Liver (tissue), 9 donors: ENCODE results near the gene TSPO2. TPM values are rescaled to one million over a fixed set of nuclear protein-coding genes. Genes with fewer than 3 reads are reported as not detected.
A peak's percentile ranks its signal among the peaks of the same experiment; 100 is the strongest.

Source experiments
- DNase-seq: peaks from one replicate; pipeline ENCODE4 v3.0.0-alpha.2; 2017; ENCODE audit warnings: low spot score
- H3K27ac ChIP-seq, 2 donors: one replicate each; pipeline ENCODE4 v1.7.0; 2013; ENCODE audit warnings: inconsistent platforms in 2 of 2, low read length in 2 of 2, control low read depth in 1 of 2, low read depth in 1 of 2, mild to moderate bottlenecking in 1 of 2
- H3K27me3 ChIP-seq, 4 donors: one replicate each; pipeline versions ENCODE4 v1.6.1 to v1.7.0; 2013; ENCODE audit warnings: low read length in 3 of 4, inconsistent platforms in 1 of 4, mild to moderate bottlenecking in 1 of 4, moderate library complexity in 1 of 4; ENCODE audit not compliant: control insufficient read depth in 4 of 4, insufficient read depth in 4 of 4
- H3K36me3 ChIP-seq, 4 donors: one replicate each; pipeline versions ENCODE4 v1.6.1 to v1.7.0; 2013; ENCODE audit warnings: low read length in 3 of 4, mild to moderate bottlenecking in 3 of 4, low read depth in 1 of 4, moderate library complexity in 1 of 4; ENCODE audit not compliant: control insufficient read depth in 4 of 4, insufficient read depth in 3 of 4
- H3K4me1 ChIP-seq, 4 donors: one replicate each; pipeline versions ENCODE4 v1.6.1 to v1.7.0; 2013; ENCODE audit warnings: low read length in 3 of 4, mild to moderate bottlenecking in 3 of 4, moderate library complexity in 1 of 4; ENCODE audit not compliant: control insufficient read depth in 4 of 4, insufficient read depth in 4 of 4
- H3K4me3 ChIP-seq, 3 donors: one replicate each; pipeline versions ENCODE4 v1.6.1 to v1.7.0; 2013; ENCODE audit warnings: low read length in 3 of 3, control low read depth in 1 of 3, low read depth in 1 of 3, mild to moderate bottlenecking in 1 of 3
- H3K9ac ChIP-seq, 2 donors: one replicate each; pipeline ENCODE4 v1.7.0; 2013; ENCODE audit warnings: low read length in 2 of 2, mild to moderate bottlenecking in 2 of 2, moderate library complexity in 2 of 2, control low read depth in 1 of 2, low read depth in 1 of 2
- H3K9me3 ChIP-seq, 4 donors: one replicate each; pipeline versions ENCODE4 v1.6.1 to v1.7.0; 2013; ENCODE audit warnings: low read length in 3 of 4; ENCODE audit not compliant: control insufficient read depth in 4 of 4
- CTCF ChIP-seq: fragments of 150-350 bp; IDR thresholded peaks from 2 replicates; pipeline ENCODE4 v1.5.1; 2017; ENCODE audit warnings: improper control_type of control experiment, low read depth, low read length; ENCODE audit not compliant: missing input control
- EGR1 ChIP-seq, 2 donors: IDR thresholded peaks; 2 replicates each; pipeline ENCODE4 v1.6.1; 2016 to 2018; ENCODE audit warnings: antibody characterized with exemption in 2 of 2, low read depth in 2 of 2
- FOXA1 ChIP-seq: IDR thresholded peaks from 2 replicates; pipeline ENCODE4 v1.6.1; 2016; ENCODE audit warnings: antibody characterized with exemption
- FOXA2 ChIP-seq: IDR thresholded peaks from 2 replicates; pipeline ENCODE4 v1.6.1; 2016; ENCODE audit warnings: antibody characterized with exemption
- GABPA ChIP-seq, 2 donors: IDR thresholded peaks in 1 of 2; conservative IDR thresholded peaks in 1 of 2; 2 replicates each; pipeline ENCODE4 v1.6.1; 2016; ENCODE audit warnings: antibody characterized with exemption in 2 of 2, mild to moderate bottlenecking in 1 of 2, moderate library complexity in 1 of 2
- HNF4A ChIP-seq, 2 donors: conservative IDR thresholded peaks; 2 replicates each; pipeline ENCODE4 v1.6.1; 2016; ENCODE audit warnings: antibody characterized with exemption in 2 of 2, mild to moderate bottlenecking in 2 of 2
- HNF4G ChIP-seq: IDR thresholded peaks from 2 replicates; pipeline ENCODE4 v1.6.1; 2016; ENCODE audit warnings: antibody characterized with exemption
- JUND ChIP-seq, 2 donors: IDR thresholded peaks; 2 replicates each; pipeline ENCODE4 v1.6.1; 2016; ENCODE audit warnings: antibody characterized with exemption in 2 of 2
- NR2F2 ChIP-seq: IDR thresholded peaks from 2 replicates; pipeline ENCODE4 v1.6.1; 2016; ENCODE audit warnings: antibody characterized with exemption
- RAD21 ChIP-seq, 2 donors: IDR thresholded peaks; 2 replicates each; pipeline ENCODE4 v1.6.1; 2016; ENCODE audit warnings: antibody characterized with exemption in 2 of 2, mild to moderate bottlenecking in 2 of 2
- RXRA ChIP-seq, 2 donors: IDR thresholded peaks; 2 replicates each; pipeline ENCODE4 v1.6.1; 2017 to 2018; ENCODE audit warnings: antibody characterized with exemption in 2 of 2, mild to moderate bottlenecking in 1 of 2
- SP1 ChIP-seq: IDR thresholded peaks from 2 replicates; pipeline ENCODE4 v1.6.1; 2018; ENCODE audit warnings: antibody characterized with exemption, mild to moderate bottlenecking
- TAF1 ChIP-seq: conservative IDR thresholded peaks from 2 replicates; pipeline ENCODE4 v1.6.1; 2016; ENCODE audit warnings: antibody characterized with exemption, mild to moderate bottlenecking
- YY1 ChIP-seq: IDR thresholded peaks from 2 replicates; pipeline ENCODE4 v1.6.1; 2016; ENCODE audit warnings: antibody characterized with exemption, mild to moderate bottlenecking
- WGBS: extraction: QIAGEN DNeasy Blood & Tissue Kit; methylation state at CpG from one replicate; pipeline ENCODE4 v1.1.7; 2013; 5-methylcytosine and 5-hydroxymethylcytosine counted together
- polyA plus RNA-seq, 2 donors: library from polyadenylated mRNA; stranded (reverse) in 1 of 2; unstranded in 1 of 2; fragments of 200-250 nt in 1 of 2; fragments of >200 nt in 1 of 2; fragmentation: Nextera tagmentation in 1 of 2; extraction: Ambion mirVana in 1 of 2; gene quantifications; one replicate each; pipeline versions ENCODE4 v1.2.1 to v1.2.3, GENCODE V29; 2013 to 2015
- total RNA-seq, 2 donors: library from RNA; depleted of rRNA; stranded (reverse); fragments of >200 nt; gene quantifications; one replicate each; pipeline ENCODE4 v1.2.3, GENCODE V29; 2014
- TF ChIP-seq, protein P1 (sequence below): IDR thresholded peaks from 2 replicates; pipeline ENCODE4 v1.6.1; 2016; ENCODE audit warnings: antibody characterized with exemption
- TF ChIP-seq, protein P2 (sequence below): IDR thresholded peaks from 2 replicates; pipeline ENCODE4 v1.6.1; 2016; ENCODE audit warnings: antibody characterized with exemption
- TF ChIP-seq, protein P3 (sequence below): IDR thresholded peaks from 2 replicates; pipeline ENCODE4 v1.6.1; 2016; ENCODE audit warnings: antibody characterized with exemption
- TF ChIP-seq, protein P4 (sequence below): IDR thresholded peaks from 2 replicates; pipeline ENCODE4 v1.6.1; 2016; ENCODE audit warnings: antibody characterized with exemption, mild to moderate bottlenecking
- donor health status: healthy.
- donor health status: healthy.
- donor health status: healthy.
- donor health status: healthy.
- donor health status: healthy.

TSPO2 gene
- total and polyA plus RNA-seq, 4 donors: 0.25 to 64.9 (median 0.43) TPM

DNA sequence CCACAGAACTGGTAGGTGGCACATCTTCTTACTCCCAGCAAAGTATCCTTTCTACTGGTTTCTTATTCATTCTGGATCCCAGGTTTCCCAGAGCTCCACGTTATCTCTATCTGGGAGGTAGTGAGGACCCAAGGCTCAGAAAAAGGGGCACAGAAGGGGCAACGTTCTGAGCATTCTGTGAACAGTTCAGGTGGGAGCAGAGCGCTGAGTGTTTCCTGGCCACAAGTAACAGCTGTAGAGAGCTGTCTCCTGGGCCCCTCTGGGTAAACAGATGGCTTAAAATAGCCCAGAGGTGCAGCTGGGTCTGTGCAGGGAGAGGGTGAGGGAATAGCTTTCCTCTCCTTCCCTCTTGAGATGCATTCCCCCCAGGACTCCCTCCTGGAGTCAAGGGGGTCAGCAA is 12.9 kb downstream of the TSPO2 start:
- peak; percentile 37 for DNase-seq
- no peaks in the 10 kb centered on the region for H3K27me3 ChIP-seq
- no peak for TF ChIP-seq EGR1 (IDR thresholded peaks at IDR 0.05; ENCODE audit: low read depth in 2 of 2)
- TF ChIP-seq, protein P1, sequence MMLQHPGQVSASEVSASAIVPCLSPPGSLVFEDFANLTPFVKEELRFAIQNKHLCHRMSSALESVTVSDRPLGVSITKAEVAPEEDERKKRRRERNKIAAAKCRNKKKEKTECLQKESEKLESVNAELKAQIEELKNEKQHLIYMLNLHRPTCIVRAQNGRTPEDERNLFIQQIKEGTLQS: no peak
- no peak for TF ChIP-seq TAF1
- TF ChIP-seq JUND (IDR thresholded peaks at IDR 0.05): no peak
- no peak for TF ChIP-seq CTCF
- TF ChIP-seq, protein P2, sequence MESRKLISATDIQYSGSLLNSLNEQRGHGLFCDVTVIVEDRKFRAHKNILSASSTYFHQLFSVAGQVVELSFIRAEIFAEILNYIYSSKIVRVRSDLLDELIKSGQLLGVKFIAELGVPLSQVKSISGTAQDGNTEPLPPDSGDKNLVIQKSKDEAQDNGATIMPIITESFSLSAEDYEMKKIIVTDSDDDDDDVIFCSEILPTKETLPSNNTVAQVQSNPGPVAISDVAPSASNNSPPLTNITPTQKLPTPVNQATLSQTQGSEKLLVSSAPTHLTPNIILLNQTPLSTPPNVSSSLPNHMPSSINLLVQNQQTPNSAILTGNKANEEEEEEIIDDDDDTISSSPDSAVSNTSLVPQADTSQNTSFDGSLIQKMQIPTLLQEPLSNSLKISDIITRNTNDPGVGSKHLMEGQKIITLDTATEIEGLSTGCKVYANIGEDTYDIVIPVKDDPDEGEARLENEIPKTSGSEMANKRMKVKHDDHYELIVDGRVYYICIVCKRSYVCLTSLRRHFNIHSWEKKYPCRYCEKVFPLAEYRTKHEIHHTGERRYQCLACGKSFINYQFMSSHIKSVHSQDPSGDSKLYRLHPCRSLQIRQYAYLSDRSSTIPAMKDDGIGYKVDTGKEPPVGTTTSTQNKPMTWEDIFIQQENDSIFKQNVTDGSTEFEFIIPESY: no peak
- TF ChIP-seq, protein P3, sequence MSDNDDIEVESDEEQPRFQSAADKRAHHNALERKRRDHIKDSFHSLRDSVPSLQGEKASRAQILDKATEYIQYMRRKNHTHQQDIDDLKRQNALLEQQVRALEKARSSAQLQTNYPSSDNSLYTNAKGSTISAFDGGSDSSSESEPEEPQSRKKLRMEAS: no peak
- no peak for TF ChIP-seq FOXA2
- no peak for TF ChIP-seq RXRA (IDR thresholded peaks at IDR 0.05)
- no peak for TF ChIP-seq RAD21 (IDR thresholded peaks at IDR 0.05)
- no peak for TF ChIP-seq YY1
- no peak for TF ChIP-seq FOXA1
- no peak for TF ChIP-seq HNF4G
- TF ChIP-seq, protein P4, sequence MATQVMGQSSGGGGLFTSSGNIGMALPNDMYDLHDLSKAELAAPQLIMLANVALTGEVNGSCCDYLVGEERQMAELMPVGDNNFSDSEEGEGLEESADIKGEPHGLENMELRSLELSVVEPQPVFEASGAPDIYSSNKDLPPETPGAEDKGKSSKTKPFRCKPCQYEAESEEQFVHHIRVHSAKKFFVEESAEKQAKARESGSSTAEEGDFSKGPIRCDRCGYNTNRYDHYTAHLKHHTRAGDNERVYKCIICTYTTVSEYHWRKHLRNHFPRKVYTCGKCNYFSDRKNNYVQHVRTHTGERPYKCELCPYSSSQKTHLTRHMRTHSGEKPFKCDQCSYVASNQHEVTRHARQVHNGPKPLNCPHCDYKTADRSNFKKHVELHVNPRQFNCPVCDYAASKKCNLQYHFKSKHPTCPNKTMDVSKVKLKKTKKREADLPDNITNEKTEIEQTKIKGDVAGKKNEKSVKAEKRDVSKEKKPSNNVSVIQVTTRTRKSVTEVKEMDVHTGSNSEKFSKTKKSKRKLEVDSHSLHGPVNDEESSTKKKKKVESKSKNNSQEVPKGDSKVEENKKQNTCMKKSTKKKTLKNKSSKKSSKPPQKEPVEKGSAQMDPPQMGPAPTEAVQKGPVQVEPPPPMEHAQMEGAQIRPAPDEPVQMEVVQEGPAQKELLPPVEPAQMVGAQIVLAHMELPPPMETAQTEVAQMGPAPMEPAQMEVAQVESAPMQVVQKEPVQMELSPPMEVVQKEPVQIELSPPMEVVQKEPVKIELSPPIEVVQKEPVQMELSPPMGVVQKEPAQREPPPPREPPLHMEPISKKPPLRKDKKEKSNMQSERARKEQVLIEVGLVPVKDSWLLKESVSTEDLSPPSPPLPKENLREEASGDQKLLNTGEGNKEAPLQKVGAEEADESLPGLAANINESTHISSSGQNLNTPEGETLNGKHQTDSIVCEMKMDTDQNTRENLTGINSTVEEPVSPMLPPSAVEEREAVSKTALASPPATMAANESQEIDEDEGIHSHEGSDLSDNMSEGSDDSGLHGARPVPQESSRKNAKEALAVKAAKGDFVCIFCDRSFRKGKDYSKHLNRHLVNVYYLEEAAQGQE: no peak
- TF ChIP-seq GABPA (IDR thresholded peaks at IDR 0.05 in 1 of 2, conservative IDR thresholded peaks at IDR 0.05 in 1 of 2): no peak
- TF ChIP-seq NR2F2: no peak
- no peak for TF ChIP-seq HNF4A (conservative IDR thresholded peaks at IDR 0.05)
- no peak for TF ChIP-seq SP1
- 74% methylated on average over 3 of the region's 3 CpGs for WGBS
- H3K9me3 ChIP-seq: no peaks in the 10 kb centered on the region
- peaks cover 0 to 2% (median 1%) of the 10 kb centered on the region in 4 donors for H3K36me3 ChIP-seq
- no peak overlapping the region for H3K9ac ChIP-seq
- H3K27ac ChIP-seq: no peak overlapping the region
- no peaks in the 10 kb centered on the region for H3K4me1 ChIP-seq
- H3K4me3 ChIP-seq: no peak overlapping the region
